Measurements from ENCODE around the gene FGFR1OP2. TPM values are rescaled to one million over a fixed set of nuclear protein-coding genes. Genes with fewer than 3 reads are reported as not detected.

FGFR1OP2 gene
- total and polyA plus RNA-seq, 2 donors (not counting 1 experiment from before 2014, with no cell fraction given), result 36.4 to 60.8 TPM

Other genes starting within 250 kb of the FGFR1OP2 start
- 13.6 and 24.6 TPM in 2 replicates for gene ITPR2, start 105.3 kb upstream of the FGFR1OP2 start, total RNA-seq
- 3.6 and 5.1 TPM in 2 replicates for gene ITPR2, start 105.3 kb upstream of the FGFR1OP2 start, polyA plus RNA-seq
- gene INTS13, start 489 bp upstream of the FGFR1OP2 start, total RNA-seq, result 33.0 and 34.9 TPM in 2 replicates
- 28.0 and 29.2 TPM in 2 replicates for gene INTS13, start 489 bp upstream of the FGFR1OP2 start, polyA plus RNA-seq
- gene TM7SF3, start 75.9 kb downstream of the FGFR1OP2 start, total RNA-seq, result 92.2 and 156 TPM in 2 replicates
- gene TM7SF3, start 75.9 kb downstream of the FGFR1OP2 start, polyA plus RNA-seq, result 72.2 and 85.3 TPM in 2 replicates
- 39.0 and 52.5 TPM in 2 replicates for gene MED21, start 84.1 kb downstream of the FGFR1OP2 start, total RNA-seq
- gene MED21, start 84.1 kb downstream of the FGFR1OP2 start, polyA plus RNA-seq, result 45.5 and 49.9 TPM in 2 replicates
- not detected in 2 replicates for gene C12orf71, start 144.1 kb downstream of the FGFR1OP2 start, total RNA-seq
- not detected in 2 replicates for gene C12orf71, start 144.1 kb downstream of the FGFR1OP2 start, polyA plus RNA-seq

Data from fibroblast of lung (primary cell).